ENCODE data around the gene OPCML. TPM values are rescaled to one million over a fixed set of nuclear protein-coding genes. Genes with fewer than 3 reads are reported as not detected.

OPCML gene
- total RNA-seq, 1 donor from 2014 or later = 0.12 TPM

DNA sequence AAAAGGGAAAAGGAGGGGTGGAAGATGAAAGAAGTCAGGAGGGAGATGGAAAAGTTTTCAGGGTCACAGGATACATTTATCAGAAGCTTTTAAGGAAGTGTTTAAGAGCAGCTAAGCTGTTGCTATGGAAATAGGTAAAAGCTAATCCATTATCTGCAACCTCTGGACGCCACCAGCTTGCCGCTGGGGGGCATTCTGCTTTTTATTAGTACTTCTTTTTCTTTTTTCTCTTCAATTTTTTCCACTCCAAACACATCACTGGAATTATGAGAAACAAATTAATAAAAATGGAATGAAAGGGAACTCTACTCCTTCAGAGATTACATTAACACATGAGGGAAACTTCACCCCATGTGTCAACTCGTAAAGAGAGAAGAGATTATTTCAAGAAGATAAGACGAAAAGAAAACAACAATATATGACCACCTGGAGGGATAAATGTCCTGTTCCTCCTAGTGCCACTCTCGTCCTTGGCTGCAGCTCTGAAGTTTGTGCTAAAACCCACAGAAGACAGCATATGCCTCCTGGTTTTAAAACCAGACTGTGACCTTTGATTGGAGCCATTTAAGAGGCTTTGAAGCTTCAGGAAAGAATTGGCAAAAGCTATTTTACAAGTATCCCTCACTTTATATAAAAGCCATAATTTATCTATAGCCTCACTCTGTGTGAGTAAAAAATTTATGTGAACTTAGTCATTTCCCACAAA is 972.8 kb downstream of the OPCML start:
- H3K4me1 ChIP-seq = peaks cover 9% of the 10 kb centered on the region
- no peaks in the 10 kb centered on the region for H3K36me3 ChIP-seq
- ATAC-seq (no peak), DNase-seq (no peak)
- intact Hi-C loops (cut with DNase I) = no loop called here
- no peak overlapping the region for H3K4me3 ChIP-seq
- no peaks in the 10 kb centered on the region for H3K27me3 ChIP-seq (ENCODE audit: low read depth)
- no peaks in the 10 kb centered on the region for H3K9me3 ChIP-seq
- H3K27ac ChIP-seq = no peak overlapping the region
- TF ChIP-seq, protein P1, sequence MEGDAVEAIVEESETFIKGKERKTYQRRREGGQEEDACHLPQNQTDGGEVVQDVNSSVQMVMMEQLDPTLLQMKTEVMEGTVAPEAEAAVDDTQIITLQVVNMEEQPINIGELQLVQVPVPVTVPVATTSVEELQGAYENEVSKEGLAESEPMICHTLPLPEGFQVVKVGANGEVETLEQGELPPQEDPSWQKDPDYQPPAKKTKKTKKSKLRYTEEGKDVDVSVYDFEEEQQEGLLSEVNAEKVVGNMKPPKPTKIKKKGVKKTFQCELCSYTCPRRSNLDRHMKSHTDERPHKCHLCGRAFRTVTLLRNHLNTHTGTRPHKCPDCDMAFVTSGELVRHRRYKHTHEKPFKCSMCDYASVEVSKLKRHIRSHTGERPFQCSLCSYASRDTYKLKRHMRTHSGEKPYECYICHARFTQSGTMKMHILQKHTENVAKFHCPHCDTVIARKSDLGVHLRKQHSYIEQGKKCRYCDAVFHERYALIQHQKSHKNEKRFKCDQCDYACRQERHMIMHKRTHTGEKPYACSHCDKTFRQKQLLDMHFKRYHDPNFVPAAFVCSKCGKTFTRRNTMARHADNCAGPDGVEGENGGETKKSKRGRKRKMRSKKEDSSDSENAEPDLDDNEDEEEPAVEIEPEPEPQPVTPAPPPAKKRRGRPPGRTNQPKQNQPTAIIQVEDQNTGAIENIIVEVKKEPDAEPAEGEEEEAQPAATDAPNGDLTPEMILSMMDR (IDR thresholded peaks at IDR 0.05) = no peak

DNA sequence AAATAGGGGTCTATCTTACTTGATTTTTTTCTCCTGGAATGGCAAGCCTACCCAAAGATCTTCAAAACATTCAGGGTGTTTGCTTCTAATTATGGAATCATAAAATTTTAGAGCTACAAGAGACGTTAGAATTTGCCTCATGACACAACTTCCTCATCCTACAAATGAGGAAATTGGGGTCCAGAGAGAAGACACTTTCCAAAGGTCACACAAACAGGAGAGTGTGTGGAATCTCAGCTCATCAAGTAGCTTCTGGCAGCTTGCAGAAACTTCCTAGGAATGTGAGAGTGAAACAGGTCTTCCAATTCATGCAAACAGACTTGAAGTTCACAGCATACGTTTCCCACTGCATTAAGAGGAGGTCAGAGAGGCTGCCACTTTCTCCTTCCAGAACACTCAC is 976.0 kb downstream of the OPCML start:
- H3K27me3 ChIP-seq (ENCODE audit: low read depth) = no peaks in the 10 kb centered on the region
- TF ChIP-seq, protein P1 (IDR thresholded peaks at IDR 0.05) = no peak
- DNase-seq (no peak), ATAC-seq (no peak)
- no peaks in the 10 kb centered on the region for H3K4me1 ChIP-seq
- intact Hi-C loops (cut with DNase I) = no loop called here
- H3K4me3 ChIP-seq = no peak overlapping the region
- no peaks in the 10 kb centered on the region for H3K36me3 ChIP-seq
- H3K27ac ChIP-seq = no peak overlapping the region
- no peaks in the 10 kb centered on the region for H3K9me3 ChIP-seq

DNA sequence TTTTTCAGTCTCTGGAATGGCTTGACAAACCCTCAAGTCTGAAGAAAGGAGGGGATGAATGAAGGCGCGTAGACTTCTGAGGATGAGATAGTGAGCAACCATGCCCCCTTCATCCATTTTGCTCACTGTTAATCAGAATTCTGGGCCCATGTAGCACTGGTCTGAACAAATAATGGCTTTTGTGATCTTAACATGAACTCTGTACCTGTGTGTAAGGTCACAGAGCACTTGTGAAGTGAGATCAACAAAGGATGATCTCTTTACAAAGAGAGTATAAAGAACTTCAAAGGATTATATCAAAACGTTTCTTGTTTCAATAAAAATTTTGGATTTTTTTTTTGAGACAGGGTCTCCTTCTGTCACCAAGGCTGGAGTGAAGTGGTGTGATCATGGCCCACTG is 976.7 kb downstream of the OPCML start:
- TF ChIP-seq, protein P1 (IDR thresholded peaks at IDR 0.05) = no peak
- no peaks in the 10 kb centered on the region for H3K27me3 ChIP-seq (ENCODE audit: low read depth)
- DNase-seq (no peak), ATAC-seq (no peak)
- H3K27ac ChIP-seq = no peak overlapping the region
- H3K4me3 ChIP-seq = no peak overlapping the region
- no peaks in the 10 kb centered on the region for H3K4me1 ChIP-seq
- no peaks in the 10 kb centered on the region for H3K36me3 ChIP-seq
- intact Hi-C loops (cut with DNase I) = no loop called here
- no peaks in the 10 kb centered on the region for H3K9me3 ChIP-seq

DNA sequence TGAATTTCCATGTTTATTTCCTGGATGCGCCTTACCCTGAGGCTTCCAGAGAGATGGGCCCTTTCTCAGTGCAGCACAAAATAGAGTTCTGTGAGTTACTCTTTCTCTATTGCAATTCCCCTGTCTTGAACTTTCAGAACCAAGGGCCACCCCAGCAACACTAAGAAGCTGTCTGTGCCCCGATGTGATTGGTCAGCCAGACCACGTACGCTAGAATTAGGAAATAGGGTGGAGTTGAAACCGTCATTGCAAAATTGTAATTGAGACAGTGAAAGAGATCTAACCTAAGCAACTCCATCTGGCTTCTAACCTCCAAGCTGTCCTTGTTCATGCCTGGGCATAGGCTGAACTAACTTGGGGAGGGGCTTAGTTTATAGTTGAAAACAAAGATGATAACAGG is 981.3 kb downstream of the OPCML start:
- H3K4me3 ChIP-seq = no peak overlapping the region
- DNase-seq = no peak
- no peak overlapping the region for H3K27ac ChIP-seq
- TF ChIP-seq, protein P1 (IDR thresholded peaks at IDR 0.05) = no peak
- intact Hi-C loops (cut with DNase I) = no loop called here
- H3K27me3 ChIP-seq (ENCODE audit: low read depth) = no peaks in the 10 kb centered on the region
- ATAC-seq = no peak
- no peaks in the 10 kb centered on the region for H3K4me1 ChIP-seq
- H3K36me3 ChIP-seq = no peaks in the 10 kb centered on the region
- no peaks in the 10 kb centered on the region for H3K9me3 ChIP-seq

DNA sequence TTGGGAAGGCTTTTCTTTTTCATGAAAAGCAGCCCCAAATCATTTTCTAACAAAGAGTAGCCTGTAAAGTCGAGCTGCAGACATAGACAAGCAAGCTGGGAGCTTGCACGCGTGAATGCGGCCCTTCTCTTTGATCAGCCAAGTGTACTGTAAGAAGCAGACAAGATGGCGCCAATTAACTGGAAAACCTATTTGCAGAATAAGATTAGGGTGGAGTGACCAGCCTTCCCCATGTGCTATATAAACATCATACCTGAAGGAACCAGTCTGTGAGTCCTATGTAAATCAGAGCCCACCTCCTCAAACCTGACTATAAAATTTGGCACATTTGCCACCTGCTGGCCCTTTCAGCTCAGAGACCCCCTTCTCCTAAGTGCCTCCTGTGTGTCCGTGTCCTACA is 982.7 kb downstream of the OPCML start:
- Histone ChIP-seq H3K9me3 (no peaks in the 10 kb centered on the region), H3K27ac (no peak overlapping the region), H3K4me1 (no peaks in the 10 kb centered on the region), H3K27me3 (ENCODE audit: low read depth) (no peaks in the 10 kb centered on the region), H3K36me3 (no peaks in the 10 kb centered on the region), H3K4me3 (no peak overlapping the region)
- DNase-seq (no peak), ATAC-seq (no peak)
- TF ChIP-seq, protein P1 (IDR thresholded peaks at IDR 0.05) = no peak
- intact Hi-C loops (cut with DNase I) = no loop called here

Data from lower lobe of right lung (tissue), 2 donors.